NCI-H1048 (cell line): Measurements from ENCODE around the gene NMD3.
"Not testable (repeated sequence)": the region's sequence is repeated elsewhere in the genome, so short reads cannot be mapped to it uniquely, and the experiment has no call there.

Experiments used
- DNase-seq: peaks from one replicate; lab custom pipeline; 2025; lab: John Stamatoyannopoulos, UW

Gene NMD3

DNA sequence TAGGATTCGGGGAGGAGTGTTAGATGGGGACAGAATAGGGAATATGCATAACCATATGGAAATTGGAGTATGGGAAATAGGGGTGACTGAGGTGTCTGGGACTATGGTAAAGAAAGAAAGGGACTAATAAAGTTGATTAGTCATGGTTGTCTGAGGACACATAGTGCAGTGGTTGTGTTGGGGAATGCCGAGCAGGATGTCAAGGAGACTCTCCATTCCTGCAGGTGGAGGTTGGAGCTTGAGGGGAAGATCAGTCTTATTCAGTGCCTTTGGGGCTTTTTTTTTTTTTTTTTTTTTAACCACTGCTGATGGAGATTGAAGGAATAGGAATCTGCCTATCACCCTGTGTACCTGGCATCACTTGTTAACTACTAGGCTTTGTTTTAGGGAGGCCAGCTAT lies 10.8 kb downstream of the NMD3 start:
- DNase-seq = no peak

DNA sequence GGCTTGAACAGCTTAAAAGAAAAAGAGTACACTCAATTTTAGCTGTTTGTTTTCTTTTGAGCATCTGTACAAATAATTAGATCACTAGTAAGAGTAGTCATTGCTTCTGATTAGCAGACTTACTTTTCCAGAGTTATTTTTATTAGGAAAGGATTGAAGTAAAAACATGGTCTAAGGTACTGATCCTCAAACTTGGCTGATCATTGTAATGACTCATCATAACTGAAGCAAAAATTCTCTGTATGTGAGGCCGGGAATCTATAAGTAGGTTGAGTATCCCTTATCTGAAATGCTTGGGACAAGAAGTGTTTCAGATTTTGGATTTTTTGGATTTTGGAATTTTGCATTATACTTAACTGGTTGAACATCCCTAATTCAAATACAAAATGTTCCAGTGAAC lies 12.4 kb downstream of the NMD3 start:
- no peak for DNase-seq

DNA sequence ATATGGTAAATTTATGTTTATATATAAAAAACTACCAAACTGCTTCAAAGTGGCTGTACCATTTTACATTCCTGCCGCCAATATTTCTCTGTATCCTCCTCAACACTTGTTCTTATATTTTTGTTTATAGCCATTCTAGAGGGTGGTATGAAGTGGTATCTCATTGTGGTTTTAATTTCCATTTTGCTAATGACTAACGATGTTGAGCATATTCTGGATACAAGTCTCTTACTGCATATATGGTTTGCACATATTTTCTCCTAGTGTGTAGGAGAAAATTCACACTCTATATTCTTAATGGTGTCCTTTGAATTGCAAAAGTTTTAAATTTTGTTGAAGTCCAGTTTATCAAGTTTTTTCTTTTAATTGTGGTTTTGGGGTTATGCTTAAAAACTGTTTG lies 15.1 kb downstream of the NMD3 start:
- no peak for DNase-seq

DNA sequence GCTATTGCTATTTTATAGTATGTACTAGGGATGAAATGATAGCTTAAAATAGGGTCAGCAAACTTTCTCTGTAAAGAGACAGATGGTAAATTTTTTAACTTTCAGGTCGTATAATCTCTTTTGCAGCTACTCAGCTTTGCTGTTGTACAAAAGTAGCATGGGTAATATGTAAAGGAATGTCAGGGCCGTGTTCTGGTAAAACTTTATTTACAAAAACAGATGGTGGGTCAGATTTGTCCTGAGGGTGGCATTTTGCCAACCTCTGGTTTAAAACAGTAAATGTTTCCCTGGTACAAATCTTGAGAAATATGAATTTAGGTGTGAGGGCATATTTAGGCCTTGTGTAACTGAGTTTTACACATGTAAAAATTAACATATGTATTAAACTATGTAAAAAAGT lies 18.6 kb downstream of the NMD3 start:
- no peak for DNase-seq

DNA sequence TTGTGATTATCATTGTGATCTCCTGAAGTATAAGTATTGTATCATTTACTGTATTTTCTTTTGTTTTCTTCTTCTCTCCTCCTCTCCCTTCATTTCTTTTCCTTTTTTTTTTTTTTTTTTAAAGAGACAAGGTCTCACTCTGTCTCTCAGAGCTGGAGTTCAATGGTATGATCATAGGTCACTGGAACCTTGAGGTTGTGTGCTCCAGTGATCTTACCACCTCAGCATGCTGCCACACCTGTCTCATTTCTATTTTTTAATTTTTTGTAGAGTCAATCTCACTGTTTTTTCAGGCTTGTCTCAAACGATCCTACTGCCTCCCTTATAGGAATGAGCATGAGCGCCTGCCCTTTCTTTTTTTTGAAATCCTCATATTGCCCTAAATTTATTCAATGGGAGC lies 23.4 kb downstream of the NMD3 start:
- DNase-seq = no peak

DNA sequence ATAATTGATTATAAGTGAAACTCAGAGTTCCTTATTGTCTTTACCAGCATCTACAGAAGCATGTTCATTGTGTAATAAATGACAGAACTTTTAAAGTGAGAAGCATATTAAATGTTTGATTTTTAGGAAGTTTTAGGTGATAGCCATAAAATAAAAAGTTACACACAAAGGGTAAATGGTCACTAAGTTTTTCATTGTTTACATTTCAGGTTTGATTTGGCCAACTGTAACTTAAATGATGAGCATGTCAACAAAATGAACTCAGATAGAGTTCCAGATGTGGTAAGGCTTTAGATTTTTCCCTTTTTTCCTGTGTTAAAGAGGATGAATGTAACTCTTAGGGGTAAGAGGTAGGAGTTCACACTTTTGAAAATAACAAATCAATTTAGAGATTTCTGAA lies 25.9 kb downstream of the NMD3 start:
- DNase-seq = no peak

DNA sequence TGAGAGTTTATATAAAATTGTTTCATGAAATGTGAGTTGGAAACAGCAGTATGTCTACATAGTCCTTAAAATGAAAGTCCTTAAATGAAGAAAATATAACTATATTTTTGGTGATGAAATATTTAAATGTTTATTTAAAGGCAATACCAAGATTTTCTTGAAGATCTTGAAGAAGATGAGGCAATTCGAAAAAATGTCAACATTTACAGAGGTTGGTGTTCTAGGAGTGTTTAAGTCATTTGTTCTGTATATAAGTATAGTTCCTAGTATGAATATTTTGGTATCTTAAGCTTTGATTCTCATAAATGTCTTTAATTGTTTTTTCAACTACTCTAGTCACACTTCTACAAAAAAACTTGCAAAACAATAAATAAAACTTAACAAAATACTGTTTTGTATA lies 29.0 kb downstream of the NMD3 start:
- DNase-seq = no peak

DNA sequence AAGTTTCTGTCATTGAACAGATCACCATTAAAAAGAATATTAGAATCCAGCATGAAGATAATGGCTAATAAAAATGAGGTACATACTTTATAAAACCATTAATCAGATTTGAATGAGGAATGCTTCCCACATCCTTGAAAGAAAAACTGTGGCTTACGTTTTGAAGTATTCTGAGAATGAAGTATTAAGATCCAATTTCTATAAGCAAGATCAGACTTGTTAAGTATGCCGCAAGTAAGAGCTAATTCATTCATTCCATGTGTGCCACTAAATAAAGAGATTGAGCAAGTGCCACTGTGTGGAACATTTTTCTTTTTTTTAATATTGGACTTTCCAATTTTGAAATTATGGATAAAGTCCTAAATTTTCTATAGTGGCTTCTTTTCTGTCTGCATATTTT lies 30.6 kb downstream of the NMD3 start:
- no peak for DNase-seq

DNA sequence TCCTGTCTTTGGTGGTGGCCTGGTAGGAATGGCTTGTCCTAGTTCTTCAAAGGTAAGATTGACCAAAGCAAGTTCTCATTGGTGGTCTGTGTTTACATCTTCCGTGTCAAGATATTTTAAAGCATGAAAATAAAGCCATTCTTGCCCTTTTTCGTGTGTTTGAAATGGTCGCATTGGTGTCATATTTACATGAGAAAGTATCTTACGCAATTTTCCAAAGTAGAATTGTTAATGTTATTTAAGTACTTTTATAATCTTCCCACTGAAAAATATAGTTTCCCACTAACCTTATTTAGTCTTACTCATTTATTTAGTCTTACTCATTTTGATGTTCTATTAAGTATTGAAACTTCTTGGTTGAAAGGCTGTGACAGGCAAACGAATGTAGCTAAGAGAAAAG lies 31.0 kb downstream of the NMD3 start:
- DNase-seq = no peak

DNA sequence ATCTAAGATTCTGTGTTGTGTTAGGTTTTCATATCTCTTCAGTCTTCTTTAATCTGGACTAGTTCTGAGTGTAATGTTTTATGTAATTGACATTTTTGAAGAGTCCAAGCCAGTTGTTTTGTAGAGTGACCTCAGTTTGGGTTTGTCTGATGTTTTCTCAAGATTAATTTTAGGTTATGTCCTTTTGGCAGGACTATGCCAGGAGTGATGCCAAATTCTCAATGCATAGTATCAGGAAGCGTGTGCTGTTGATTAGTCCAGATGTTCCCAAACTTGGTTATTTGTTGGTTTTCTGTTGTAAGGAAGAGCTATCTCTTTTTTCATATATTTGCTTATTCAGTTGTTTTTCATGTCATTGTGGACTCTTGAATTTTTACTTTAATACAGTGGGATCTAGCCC lies 32.6 kb downstream of the NMD3 start:
- DNase-seq = no peak

DNA sequence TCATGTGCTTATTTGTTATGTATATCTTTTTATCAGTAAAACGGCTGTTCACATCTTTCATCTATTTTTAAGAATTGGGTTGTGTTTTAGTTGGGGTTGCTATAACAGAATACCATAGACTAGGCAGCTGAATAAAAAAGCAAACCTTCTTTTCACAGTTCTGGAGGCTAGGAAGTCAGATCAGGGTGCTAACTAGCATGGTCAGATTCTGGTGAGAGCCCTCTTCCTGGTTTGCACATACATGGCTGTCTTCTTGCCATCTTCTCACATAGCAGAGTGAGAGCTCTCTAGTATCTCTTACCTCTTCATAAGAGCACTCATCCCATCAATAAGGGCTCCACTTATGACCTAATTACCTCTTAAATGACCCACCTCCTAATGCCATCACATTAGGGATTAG lies 33.8 kb downstream of the NMD3 start:
- no peak for DNase-seq

DNA sequence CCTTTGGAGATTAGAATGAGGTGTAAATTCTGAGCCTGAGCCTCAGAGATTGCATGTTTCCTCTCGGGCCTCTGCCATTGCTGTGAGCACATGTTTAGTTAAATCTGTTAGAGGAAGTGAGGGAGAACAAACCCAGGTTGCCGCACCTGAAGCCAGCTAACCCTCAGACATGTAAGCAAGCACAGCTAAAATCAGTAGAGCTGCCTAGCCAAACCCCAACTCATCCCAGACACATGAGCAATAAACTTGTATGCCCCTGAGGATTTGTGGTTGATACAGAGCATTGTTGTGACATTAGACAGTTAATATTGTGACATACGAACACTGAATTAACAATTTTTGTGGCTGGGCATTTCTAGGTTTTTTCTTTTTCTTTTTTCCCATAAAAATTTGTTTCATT lies 41.9 kb downstream of the NMD3 start:
- DNase-seq = no peak

DNA sequence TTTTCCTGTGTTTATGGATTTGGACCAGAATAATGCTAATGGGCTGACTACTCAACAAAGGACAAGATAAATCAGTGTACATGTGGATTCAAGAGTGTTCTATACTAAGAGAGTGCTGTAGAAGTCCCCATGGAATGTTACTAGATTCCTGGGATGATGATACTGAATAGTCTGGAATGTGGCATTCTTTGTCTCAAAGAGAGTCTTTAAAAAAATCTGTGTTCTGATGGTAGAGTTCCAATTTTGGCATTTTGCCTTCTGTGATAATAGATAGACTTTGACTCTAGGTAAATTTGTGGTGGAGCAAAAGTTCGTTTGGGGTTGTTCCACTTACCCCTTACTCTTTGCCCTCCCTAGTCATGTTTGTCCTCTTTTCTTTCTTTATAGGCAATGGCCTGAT lies 43.7 kb downstream of the NMD3 start:
- DNase-seq = no peak

DNA sequence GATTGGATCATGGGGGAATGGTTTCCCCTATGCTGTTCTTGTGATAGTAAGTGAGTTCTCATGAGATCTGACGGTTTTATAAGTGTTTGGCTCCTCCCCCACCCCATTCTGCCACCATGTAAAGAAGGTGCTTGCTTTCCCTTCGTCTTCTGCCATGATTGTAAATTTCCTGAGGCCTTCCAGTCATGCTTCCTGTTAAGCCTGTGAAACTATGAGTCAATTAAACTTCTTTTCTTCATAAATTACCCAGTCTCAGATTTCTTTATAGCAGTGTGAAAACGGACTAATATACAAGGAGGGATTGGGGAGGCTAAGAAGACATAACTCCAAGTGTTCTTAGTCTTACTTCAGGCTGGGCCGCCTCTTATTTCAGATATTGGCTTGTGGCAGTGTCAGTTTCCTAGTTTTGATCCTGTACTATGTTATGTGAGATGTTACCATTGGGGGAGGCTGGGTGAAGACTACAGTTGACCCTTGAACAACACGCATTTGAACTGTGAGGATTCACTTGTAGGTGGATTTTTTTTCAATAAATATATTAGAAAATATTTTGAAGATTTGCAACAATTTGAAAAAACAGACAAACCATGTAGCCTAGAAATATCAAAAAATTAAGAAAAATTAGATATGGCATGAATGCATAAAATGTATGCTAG lies 44.9 kb downstream of the NMD3 start:
- no peak for DNase-seq

DNA sequence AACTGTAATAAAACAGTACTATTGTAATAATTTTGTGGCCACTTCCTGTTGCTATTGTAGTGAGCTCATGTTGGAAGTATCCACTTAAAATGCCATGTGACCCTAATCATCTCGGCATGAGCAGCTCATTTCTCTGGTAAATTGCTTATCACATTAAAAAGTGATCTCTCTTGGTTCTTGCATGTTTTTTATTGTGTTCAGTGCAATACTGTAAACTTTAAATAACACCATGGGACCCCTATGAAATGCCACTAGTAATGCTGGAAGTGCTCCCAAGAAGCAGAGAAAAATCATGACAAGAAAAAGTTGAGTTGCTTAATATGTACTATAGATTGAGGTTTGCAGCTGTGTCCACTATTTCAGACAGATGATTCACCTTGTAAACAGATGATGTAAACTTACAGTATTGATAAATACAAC lies 45.6 kb downstream of the NMD3 start:
- DNase-seq = no peak

DNA sequence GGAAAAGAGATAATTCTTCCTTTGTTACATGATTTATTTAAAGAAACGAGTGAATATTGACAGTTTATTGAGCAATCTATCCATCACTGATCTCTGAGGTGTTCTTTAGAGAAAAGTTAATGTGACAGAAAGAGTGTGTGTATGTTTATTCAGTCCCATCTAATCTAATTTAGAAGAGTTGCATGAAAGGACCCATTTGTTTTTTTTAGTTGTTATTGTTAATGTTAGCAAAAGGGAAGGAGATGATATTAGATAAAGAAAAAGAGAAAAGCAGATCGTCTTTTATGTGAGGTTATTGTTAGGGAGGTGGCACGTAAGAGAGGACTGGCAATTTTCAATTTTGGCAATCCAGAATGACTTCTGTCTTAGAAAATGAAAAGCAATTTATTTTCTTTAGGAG lies 46.5 kb downstream of the NMD3 start:
- DNase-seq = no peak

DNA sequence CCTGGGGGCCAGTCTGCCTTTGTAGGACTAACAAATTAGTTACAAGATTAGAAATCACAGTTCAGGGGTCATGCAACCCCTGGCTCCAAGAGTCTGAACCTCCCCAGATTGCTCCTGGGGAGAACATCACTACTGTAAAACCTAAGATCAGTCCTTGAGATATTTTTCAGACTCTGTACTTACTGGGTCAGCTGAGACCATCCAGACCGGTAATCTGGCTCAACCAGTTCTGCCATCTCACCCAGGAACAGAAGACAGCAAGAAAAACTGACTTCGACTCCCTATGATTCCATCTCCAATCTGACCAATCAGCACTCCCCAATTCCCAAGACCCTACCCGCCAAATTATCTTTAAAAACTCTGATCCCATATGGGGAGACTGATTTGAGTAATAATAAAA lies 47.5 kb downstream of the NMD3 start:
- DNase-seq = no peak

DNA sequence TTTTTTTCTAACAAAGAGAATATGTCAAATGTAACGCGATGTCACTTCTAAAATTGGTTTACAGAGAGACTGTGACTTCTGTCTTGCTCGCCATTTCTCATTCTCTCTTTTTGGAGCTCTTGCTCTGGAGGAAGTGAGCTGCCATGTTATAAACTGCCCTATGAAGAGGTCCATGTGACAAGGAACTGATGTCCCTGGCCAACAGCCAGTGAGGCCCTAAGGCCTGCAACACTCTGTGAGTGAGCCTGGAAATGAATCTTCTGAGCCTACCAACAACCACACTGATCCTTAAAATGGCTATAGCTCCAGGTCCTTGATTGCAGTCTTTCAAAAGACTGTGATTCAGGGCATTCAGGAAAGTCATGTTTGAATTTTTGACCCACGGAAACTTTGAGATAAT lies 49.9 kb downstream of the NMD3 start:
- no peak for DNase-seq

DNA sequence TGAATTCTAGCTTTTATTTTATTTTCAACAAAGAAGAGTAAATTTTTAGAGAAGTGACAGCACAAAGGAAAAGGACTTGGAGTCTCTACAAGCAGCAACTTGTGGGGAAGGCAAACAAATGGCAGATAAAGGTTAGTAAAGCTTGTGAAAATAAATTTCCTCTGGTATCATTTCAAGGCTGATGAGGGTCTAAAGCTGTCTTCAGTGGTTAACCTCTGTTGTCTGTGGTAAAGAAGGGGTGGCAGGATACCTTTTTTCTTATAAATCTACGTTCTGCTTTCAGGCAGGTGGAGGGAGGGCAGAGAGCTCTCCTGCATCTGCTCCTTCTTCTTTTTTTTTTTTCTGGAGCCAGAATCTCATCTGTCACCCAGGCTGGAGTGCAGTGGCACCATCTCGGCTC lies 50.5 kb downstream of the NMD3 start:
- no peak for DNase-seq

DNA sequence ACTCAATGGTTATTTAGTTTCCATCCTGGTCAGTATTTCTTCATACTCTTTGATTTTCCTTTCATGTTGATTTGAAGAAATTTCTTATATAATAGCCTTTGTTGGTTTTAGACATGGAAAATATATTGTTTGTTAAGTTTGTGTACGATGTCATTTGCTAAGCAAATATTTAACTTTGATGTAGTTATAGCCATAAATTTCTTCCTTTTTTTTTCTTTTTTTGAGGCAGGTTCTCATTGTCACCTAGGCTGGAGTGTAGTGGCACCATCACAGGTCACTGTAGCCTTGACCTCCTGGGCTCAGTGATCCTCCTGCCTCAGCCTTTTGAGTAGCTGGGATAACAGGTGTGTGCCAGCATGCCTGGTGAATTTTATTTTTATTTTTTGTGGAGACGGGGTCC lies 51.4 kb downstream of the NMD3 start:
- DNase-seq = no peak

DNA sequence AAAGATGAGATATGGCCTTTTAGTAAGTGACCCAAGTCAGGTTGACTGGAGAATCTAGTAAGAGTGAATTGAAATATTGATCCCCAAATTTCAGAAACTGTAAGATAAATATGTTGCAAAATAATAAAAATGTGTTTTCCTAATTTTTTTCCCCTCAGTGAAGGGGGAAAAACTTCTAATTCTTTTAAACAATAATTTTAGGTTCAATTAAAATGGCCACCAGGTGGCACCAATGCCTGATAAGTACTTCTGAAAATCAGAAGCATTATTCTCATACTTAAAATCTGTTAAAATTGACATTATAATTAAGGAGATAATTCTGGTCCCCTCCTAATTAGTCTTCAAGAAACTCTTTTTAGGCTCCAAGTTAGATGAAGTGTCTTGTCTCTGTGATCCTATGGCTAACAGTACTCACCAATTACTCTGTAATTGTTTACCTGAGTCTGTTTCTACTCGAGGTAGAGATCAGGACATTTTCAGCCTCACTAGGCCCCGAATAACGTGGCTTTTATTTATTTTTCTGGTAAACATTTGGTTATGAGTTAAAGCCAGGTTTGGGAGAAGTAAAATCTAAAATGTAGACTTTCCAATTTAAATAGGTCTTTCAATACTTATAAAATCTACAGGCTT lies 52.6 kb downstream of the NMD3 start:
- DNase-seq = no peak

DNA sequence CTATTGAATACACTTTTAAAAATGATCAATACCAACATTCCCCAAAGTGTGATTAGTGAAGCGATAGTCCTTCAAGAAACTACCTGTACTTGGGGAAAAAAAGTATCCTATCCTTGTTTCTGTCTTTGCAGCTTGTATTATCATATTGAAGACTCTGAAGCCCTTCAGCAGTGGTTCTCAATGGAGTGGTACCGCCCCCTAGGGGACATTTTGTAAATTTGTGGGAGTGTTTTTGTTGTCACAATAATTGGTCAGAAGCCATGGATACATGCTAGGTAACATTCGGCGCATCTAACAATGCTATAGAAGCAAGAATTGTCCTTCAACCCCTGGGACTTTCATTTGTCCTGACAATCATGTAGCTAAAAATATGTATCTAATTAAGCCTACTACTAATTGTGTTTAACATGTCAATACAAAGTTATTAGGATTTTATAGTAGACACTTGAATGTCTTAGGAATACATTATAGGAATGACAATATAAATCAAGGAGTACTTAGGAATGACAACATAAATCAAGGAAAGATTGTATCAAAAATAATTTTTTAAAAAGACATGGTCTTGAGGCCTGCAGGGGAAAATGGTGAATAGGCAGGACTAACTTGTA lies 53.7 kb downstream of the NMD3 start:
- no peak for DNase-seq

DNA sequence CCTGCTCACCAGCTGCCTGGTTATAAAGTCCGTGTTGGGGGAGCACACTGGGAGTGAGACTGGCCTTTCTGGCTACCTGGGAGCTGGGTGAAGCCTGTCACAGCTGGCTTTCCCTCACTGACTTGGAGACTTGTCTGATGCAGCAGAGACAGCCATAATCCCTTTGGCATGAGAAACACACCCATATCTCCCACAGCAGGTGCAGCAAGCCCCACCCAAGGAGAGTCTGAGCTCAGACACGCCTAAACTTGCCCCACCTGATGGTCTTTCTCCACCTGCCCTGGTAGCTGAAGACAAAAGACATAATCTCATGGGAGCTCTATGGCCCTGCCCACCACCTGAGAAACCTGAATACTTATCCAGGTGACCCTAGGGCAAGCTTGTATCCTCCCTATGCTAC lies 54.8 kb downstream of the NMD3 start:
- no peak for DNase-seq

DNA sequence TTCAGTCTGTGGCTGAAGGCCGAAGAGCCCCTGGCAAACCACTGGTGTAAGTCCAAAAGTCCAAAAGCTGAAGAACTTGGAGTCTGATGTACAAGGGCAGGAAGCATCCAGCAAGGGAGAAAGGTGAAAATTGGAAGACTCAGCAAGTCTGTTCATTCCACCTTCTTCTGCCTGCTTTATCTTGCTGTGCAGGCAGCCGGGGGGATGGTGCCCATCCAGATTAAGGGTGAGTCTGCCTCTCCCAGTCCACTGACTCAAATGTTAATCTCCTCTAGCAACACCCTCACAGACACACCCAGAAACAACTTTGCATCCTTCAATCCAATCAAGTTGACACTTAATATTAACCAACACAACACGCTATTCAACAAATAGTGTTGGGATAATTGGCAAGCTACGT lies 61.3 kb downstream of the NMD3 start:
- DNase-seq = not testable (repeated sequence)
